HG03565 (cell line): ENCODE data around the gene SEZ6L.

ENCODE experiments used
- ATAC-seq: cut with Tn5 transposase; IDR thresholded peaks from one replicate; pipeline ENCODE4 v1.9.1; 2021; ENCODE audit warnings: mild to moderate bottlenecking, moderate library complexity; ENCODE audit not compliant: unreplicated experiment

SEZ6L gene

GRCh38 chr22:26330971-26331625, 161.8 kb downstream of the SEZ6L start:
- no peak for ATAC-seq

DNA sequence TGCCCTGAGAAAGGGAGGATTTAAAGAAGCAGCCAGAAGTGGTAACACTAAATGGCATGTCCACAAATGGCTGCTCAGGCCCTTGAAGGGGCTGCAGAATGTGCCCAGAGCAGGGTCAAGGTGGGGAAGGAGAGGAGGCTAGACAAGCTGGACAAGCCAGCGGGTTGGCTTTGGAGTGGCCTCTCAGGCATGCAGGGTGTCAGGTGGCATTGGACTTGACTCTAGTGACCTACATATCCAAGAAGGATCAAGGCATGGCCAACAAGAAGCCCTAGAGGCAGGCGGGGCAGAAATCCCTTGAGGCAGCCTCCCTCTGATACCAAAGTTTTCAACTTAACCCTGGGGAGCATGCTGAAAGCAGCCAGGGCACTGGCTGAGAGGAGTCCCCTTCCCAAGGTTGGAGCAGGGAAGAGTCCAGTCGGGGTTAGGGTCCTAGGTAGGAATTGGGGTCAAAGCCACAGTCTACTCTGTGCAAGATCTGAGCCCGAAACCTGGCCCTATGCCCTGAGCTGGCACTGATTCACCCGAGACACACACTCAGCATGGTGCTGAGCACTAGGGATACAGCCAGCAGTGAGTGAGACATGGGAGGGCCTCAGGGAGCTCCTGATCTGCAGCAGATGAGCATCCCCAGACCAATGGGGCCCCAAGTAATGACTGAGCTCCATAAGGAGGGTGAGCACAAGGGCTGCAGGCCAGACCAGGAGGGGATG, 164.0 kb downstream of the SEZ6L start:
- ATAC-seq, result no peak

DNA sequence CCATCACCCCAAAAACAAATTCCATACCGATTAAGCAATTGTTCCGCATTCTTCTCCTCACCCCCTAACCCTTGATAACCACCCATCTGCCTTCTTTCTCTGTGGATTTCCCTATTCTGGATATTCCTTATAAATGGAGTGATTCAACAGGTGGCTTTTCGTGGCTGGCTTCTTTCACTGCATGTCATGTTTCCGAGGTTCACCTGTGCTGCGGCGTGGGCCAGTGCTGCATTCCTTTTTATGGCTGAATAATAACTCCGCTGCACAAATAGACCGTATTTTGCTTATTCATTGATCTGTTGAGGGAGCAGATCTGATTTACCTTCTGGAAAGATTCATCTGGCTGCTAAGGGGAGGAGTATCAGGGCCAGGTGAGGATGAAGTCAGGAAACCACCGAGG, 165.0 kb downstream of the SEZ6L start:
- no peak for ATAC-seq

DNA sequence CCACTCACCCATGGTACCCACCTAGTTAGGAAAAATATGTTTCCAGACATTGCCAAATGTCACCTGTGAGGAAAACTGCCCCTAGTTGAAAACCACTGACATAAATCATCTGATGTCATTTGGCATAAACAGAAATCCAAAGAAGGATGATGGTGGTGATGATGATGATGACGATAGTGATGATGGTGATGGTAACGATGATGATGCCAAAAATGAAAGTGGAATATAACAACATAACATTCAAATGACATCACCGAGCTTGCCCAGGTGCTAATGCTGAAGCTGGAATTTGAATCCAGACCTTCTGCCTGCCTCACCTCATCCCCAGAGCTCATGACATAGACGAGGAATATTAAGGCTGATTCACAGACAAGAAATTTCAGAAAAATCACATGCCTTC, 167.5 kb downstream of the SEZ6L start:
- ATAC-seq, result no peak

- ATAC-seq, result no peak
Measured at GRCh38 chr22:26339755-26340154, 170.5 kb downstream of the SEZ6L start.

- ATAC-seq, result no peak
Measured at GRCh38 chr22:26342745-26343410, 173.6 kb downstream of the SEZ6L start.

DNA sequence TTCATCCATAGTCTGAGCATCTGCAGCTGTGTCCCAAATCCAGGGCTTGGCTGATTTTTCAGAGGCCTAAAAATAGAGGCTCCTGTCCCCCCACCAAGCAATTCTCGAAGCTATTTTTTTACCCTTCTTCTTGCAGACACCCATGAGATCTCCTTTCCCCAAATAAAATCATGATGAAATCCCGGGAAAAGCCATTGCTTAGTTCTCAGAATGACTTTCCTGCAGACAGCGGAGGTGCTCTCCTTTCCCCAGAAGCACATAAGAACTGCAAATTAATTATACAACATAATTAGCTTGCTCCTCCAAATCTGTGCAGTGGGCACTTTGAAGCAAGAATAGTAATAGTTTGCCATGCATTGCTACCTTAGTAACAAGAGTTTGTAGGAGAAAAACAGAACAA, 176.2 kb downstream of the SEZ6L start:
- ATAC-seq, result no peak

DNA sequence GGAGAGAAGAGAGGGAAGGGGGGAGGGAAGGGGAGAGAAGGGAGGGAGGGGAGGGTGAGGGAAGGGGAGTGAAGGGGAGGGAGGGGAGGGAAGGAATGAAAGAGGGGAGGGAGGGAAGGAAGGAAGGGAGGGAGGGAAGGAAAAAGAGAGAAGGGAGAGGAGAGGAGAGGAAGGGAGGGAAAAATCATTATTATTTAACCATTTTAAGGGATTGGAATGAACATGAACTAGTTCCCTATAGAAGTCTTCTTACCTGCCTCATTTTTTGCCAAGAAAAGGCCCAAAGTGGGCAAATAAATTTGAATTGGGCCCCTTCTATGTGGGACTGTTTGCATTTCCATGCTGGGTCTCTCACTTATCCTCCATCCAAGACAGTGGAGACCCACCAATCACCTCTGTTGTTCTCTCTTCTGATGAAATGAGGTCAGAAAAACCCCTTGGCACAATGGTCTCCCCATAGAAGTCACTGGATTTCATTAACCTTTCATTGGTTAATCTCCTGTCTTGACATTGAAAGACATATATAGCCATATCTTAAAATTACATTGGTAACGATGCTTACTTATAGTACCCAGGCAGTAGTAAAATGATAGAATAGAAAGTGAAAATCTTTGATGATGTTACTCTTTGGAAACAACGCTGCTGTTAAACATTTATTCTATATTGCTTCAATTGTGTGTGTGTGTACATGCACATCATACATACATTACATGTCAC, 179.7 kb downstream of the SEZ6L start:
- ATAC-seq, result no peak

DNA sequence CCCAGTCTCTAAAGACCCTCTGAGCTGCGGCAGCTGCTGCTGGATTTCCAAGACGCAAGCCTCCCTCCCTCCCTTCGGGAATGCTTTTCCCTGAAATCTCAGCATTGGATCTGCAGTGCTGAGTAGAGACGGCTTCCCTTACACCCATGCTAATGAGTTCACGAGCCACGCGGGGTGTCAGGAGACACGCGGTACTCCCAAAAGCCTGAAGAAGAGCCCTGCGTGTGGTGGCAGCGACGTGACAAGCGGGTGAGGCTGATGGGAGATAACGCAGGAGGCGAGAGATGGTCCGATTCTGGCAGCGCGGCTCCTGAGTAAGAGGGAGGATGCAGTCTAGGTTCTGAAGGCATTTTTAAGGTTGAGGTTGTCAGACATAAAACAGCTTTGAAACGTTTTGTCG, 185.4 kb downstream of the SEZ6L start:
- ATAC-seq, result no peak

- no peak for ATAC-seq
Measured at GRCh38 chr22:26357281-26357680, 188.0 kb downstream of the SEZ6L start.

DNA sequence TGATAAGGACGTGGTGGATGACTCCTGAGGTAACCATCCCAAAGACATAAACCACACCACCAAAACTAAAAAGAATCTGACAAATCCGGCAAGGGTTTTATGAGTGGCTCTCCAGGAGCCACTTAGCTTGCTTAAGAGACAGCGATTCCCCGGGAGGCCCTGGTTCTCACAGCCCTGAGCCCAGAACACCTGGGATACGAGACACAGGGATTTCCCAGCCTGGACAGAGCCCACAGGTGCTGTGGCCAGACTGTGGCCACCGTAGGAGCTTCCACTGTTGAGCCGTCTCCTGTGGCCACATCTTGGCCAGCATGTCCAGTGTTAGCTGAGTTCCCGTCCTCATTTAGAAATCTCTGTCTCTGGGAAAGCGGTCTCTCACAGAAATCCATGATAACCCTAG, 188.6 kb downstream of the SEZ6L start:
- no peak for ATAC-seq

GRCh38 chr22:26359156-26359555, 189.9 kb downstream of the SEZ6L start:
- ATAC-seq, result no peak

DNA sequence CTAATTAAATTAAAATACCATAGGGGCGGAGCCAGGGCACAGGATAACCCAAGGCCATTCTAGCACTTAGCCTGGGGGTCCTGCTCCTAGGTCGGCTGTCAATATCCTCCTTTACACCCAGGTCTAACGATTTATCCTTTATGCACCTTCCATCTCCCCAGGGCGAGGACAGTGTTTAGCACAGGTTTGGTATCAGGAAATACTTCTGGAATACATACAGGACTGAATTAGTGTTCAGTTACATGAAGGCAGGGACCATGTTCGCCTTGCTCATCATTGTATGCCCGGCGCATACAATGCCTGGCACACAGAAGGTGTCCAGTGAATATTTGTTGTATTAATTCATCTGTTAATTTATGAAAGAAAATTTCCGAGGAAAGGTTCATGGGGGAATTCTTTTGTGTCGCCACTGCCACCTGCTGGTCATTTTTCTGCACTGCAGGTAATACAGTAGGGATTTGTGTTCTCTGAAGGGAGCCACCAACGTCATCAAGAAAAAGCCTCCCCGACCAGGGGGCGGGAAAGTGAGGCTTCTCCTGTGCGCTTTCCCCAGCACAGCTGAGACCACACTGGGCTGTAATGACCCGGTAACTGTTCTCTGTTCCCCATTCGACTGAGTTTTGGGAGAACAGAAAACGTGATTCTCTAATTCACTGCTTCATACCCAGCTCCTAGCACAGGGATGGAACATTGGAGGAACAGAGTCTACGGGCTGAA, 191.1 kb downstream of the SEZ6L start:
- no peak for ATAC-seq

- no peak for ATAC-seq
Measured at GRCh38 chr22:26362471-26362870, 193.2 kb downstream of the SEZ6L start.

- no peak for ATAC-seq
Measured at GRCh38 chr22:26364066-26365015, 195.1 kb downstream of the SEZ6L start.

DNA sequence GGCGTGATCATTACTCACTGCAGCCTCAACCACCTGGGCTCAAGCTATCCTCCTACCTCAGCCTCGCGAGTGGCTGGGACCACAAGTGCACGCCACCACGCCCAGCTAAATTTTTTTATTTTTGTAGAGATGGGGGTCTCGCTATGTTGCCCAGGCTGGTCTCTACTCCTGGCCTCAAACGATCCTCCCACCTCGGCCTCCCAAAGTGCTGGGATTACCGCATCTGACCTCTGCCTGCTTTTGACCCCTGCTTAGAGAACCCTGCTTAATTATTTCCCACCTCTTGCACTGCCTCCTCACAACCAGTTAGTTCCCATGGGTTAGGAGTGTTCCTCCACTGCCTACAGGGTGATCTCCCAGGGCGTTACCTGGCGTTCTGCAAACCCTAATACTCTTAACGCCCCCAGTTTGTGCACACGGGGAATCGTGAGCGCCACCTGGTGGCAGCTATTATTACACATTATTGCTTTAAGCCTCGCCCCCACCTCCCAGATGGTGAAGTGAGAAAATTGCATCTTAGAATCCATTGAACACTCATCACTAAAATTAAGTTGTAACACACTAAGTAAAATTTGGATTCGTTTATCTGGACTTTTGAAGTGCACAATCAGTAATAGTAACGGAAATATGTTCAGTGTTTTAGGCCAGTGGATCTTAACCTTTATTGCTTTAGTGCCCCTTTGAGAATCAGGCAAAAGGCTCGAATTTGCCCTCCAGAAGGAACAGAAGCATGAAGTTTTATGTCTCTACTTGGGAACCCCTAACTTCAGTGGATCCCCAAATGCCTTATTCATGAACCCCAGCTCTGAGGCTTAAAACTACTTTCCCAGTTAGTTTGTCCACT, 198.4 kb downstream of the SEZ6L start:
- ATAC-seq, result no peak

GRCh38 chr22:26372890-26373289, 203.6 kb downstream of the SEZ6L start:
- ATAC-seq, result no peak

- ATAC-seq, result no peak
Measured at GRCh38 chr22:26374391-26375026, 205.2 kb downstream of the SEZ6L start.
